HG02852 (cell line): ENCODE measurements around the gene RAPH1.

Experiments
- ATAC-seq: cut with Tn5 transposase; IDR thresholded peaks from one replicate; pipeline ENCODE4 v1.9.1; 2021; ENCODE audit warnings: mild to moderate bottlenecking, moderate library complexity; ENCODE audit not compliant: unreplicated experiment

The RAPH1 gene

DNA sequence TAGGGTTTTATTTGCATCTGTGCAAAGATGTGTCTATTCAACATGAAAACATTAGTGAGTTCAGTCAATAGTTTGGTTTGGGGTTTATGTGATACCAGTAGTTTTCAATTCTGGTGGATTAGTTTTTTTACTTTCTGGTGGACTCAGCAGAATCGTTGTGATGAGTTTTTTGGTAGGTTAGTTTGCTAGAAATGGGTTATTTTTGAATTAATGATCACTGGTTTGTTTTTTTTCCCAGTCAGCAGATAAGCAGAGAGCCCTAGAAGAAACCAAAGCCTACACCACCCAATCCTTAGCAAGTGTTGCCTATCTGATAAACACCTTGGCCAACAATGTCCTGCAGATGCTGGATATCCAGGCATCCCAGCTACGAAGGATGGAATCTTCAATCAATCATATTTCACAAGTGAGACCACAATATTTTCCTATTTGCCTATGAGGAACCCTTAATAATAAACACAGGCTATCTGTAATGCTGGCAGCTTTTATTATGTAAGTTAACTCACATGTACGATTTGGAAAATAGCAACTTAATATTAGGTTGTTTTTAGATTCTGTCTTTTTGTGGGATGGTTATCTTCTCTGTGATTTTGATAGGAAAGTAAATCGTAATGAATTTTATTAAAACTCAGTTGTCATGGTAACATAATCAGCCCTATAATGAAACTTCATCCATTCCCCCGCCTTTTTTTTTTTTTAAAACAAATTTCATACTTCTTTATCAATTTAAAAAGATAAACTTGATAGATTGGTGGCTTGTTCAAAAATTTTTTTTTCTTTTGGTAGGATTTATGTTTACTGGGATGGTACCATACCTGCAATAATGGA, 168.2 kb downstream of the RAPH1 start:
- ATAC-seq, result no peak

- no peak for ATAC-seq
Observed at GRCh38 chr2:203361922-203362321, 173.2 kb downstream of the RAPH1 start.

- no peak for ATAC-seq
Observed at GRCh38 chr2:203361495-203361894, 173.6 kb downstream of the RAPH1 start.

- ATAC-seq, result no peak
Observed at GRCh38 chr2:203360833-203361430, 174.2 kb downstream of the RAPH1 start.

GRCh38 chr2:203359450-203359849, 175.7 kb downstream of the RAPH1 start:
- ATAC-seq, result no peak

- no peak for ATAC-seq
Observed at GRCh38 chr2:203354966-203355365, 180.1 kb downstream of the RAPH1 start.

- no peak for ATAC-seq
Observed at GRCh38 chr2:203352604-203353255, 182.4 kb downstream of the RAPH1 start.

DNA sequence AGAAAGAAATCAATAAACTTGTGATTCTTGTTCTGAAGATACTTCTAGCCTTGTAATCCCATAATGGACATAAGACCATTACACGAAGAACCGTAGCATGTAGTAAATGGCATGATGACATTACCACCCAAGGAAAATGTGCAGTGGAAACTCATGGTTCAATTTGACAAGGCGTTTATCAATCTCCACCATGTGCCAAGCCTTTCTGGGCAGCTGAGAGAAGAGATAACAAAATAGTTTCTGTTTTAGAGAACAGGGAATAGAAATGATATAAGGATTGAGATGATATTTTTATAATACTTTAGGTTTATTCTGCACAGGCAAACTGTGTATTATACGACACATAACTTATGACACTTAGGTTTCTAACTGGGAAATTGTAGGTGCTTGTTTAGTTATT, 187.7 kb downstream of the RAPH1 start:
- no peak for ATAC-seq

DNA sequence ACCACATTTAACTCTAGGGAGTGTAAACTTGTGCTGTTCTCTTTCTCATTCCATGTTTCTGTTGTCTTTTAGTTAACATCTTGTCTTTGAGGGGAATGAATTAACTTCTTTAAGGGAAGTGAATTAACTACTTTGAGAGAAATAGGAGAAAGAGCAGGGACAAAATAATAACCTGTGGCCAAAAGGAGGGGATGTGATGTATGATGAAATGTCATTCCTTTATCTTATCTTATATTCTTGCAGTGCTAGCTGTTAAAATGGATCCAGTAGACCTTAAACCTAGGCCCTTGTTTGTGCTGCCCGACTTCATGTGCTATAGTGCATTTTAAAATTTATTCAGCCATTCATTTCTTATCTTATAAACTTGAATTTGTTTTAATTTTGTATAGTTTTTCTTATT, 188.5 kb downstream of the RAPH1 start:
- ATAC-seq, result no peak

GRCh38 chr2:203344667-203345066, 190.4 kb downstream of the RAPH1 start:
- ATAC-seq, result no peak
